Measurements from ENCODE around the gene PPP2R2C.

PPP2R2C gene

DNA sequence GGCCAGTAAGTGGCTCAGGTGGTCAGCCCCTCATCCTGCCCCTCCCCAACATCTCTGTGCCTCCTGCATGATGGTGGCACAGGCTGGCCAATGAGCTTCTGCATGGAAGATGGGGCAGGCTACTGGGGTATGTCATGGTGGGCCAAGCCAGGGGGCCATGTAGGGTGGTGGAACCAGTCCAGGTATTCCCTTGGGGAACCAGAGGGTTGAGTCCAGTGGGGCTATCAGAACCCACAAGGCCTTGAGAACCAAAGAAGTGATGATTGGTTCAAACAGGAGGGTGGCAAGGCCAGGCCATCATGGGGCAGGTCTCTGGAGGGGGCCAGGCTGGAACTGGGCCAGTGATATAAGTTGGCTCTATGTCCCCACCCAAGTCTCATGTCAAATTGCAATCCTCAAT, 18.8 kb upstream of the PPP2R2C start:
- DNase-seq (ENCODE audit: low read depth, low spot score): no peak
- TF ChIP-seq, protein P1, sequence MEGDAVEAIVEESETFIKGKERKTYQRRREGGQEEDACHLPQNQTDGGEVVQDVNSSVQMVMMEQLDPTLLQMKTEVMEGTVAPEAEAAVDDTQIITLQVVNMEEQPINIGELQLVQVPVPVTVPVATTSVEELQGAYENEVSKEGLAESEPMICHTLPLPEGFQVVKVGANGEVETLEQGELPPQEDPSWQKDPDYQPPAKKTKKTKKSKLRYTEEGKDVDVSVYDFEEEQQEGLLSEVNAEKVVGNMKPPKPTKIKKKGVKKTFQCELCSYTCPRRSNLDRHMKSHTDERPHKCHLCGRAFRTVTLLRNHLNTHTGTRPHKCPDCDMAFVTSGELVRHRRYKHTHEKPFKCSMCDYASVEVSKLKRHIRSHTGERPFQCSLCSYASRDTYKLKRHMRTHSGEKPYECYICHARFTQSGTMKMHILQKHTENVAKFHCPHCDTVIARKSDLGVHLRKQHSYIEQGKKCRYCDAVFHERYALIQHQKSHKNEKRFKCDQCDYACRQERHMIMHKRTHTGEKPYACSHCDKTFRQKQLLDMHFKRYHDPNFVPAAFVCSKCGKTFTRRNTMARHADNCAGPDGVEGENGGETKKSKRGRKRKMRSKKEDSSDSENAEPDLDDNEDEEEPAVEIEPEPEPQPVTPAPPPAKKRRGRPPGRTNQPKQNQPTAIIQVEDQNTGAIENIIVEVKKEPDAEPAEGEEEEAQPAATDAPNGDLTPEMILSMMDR (IDR thresholded peaks at IDR 0.05; ENCODE audit: low read depth, low read length): no peak
- in situ Hi-C loops (cut with HindIII; ENCODE audit: low sequenced_read_pairs): no loop called here
- H3K4me3 ChIP-seq (ENCODE audit: low read depth, low read length): no peak overlapping the region

DNA sequence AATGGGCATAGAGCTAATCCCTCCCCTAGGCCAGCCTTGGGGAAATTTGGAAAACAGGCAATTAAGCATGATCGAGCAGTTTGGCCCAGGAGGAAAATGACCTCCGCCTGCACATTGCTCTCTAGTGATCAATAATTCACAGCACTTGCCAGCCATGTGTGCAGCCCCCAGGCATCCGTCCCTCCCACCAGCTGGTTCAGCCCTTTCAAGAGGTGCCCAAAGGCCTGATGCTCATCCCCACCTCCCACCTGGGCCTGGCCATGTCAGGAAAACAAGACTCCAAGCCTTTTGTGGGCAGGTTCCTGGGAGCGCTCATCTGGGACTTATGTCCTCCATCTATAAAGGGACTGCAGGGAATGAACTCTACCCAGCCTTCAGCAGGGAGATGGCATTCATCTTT, 17.5 kb upstream of the PPP2R2C start:
- TF ChIP-seq, protein P1 (IDR thresholded peaks at IDR 0.05; ENCODE audit: low read depth, low read length): no peak
- no peak for DNase-seq (ENCODE audit: low read depth, low spot score)
- in situ Hi-C loops (cut with HindIII; ENCODE audit: low sequenced_read_pairs): no loop called here
- H3K4me3 ChIP-seq (ENCODE audit: low read depth, low read length): no peak overlapping the region

DNA sequence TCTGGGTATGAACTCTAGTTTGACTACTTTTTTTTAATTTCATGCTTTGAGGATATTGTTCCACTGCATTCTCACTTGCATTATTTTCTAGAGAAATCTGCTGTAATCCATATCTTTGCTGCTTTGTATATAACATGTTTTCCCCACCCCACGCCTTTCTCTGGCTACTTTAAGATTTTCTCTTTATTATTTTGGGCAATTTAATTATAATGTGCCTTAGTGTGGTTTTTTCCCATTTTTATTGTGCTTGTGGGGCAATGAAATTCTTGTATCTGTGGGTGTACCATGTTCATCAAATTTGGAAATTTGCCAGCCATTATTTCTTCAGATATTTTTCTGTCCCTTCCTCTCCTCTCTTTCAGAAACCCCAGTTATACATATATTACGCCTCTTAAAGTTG, 15.1 kb upstream of the PPP2R2C start:
- TF ChIP-seq, protein P1 (IDR thresholded peaks at IDR 0.05; ENCODE audit: low read depth, low read length): no peak
- no peak overlapping the region for H3K4me3 ChIP-seq (ENCODE audit: low read depth, low read length)
- in situ Hi-C loops (cut with HindIII; ENCODE audit: low sequenced_read_pairs): no loop called here
- no peak for DNase-seq (ENCODE audit: low read depth, low spot score)

DNA sequence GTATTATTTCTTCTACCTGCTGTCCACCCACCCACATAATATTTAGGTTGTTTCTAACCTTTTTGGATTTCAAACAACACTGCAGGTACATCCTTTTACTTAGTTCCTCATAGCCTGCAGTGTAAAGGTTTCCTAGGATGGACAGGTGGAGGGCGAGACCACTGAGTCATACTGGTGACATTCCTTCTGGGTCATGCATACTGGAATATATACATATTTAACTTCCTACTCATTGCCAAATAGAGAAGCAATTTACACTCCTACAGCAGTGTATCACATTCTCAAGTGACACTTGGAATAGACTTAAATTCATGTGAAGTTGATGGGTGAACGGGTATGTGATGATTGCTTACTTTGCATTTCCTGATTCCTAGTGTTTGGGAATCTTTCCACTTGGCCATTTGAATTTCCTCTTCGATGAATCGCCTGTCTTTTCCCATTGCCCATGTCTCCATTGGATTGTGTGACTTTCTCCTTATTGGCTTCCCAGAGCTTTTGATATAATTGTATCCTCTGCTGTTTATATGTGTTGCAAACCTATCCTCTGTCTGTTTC, 8.2 kb upstream of the PPP2R2C start:
- in situ Hi-C loops (cut with HindIII; ENCODE audit: low sequenced_read_pairs): no loop called here

DNA sequence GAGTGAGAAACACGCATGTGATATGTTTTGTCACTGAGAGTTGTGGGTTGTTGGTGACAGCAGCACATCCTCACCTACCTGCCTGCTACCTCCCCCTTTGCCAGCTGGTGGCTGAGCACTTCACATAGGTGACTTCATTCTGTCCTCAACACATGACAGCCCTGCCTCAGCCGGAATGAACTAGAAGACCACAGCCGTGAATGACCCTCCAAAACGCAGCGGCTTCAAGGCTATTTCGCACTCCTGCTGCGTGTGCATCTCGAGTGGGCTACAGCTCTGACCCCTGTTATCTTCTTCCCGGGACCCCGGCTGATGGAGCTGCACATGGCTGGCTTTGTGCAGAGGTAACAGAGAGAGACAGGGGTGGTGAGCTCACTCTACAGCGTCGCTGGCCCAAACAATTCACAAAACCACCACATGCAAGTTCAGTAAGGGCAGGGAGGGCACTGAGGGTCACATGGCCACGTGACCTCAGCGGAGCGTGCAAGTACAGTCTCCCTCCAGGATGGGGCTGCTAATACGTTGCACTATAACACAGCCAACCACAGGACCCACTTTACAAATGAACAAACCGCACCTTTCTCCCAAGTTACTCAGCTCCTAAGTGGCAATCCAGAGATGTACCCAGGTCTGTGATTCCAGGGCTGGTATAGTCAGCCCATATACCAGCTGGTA, 6.3 kb upstream of the PPP2R2C start:
- no peak for DNase-seq (ENCODE audit: low read depth, low spot score)
- no peak overlapping the region for H3K4me3 ChIP-seq (ENCODE audit: low read depth, low read length)
- in situ Hi-C loops (cut with HindIII; ENCODE audit: low sequenced_read_pairs): no loop called here
- TF ChIP-seq, protein P1 (IDR thresholded peaks at IDR 0.05; ENCODE audit: low read depth, low read length): no peak

More for the DNA sequence above, 8.2 kb upstream of the PPP2R2C start:
- DNase-seq (ENCODE audit: low read depth, low spot score): no peak
- TF ChIP-seq, protein P1 (IDR thresholded peaks at IDR 0.05; ENCODE audit: low read depth, low read length): no peak
- no peak overlapping the region for H3K4me3 ChIP-seq (ENCODE audit: low read depth, low read length)

DNA sequence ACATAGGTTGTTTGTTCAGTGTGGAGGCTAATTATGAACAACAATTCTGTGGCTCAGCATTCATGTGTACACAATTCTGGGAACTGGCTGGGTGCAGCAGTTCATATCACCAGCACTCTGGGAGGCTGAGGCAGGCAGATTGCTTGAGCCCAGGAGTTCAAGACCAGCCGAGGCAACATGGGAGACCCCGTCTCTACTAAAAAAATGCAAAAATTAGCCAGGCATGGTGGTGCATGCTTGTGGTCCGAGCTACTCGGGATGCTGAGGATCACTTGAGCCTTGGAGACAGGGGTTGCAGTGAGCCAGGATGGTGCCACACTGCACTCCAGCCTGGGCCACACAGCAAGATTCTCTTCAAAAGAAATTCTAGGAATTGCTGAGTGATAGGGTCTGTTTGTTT, 4.5 kb upstream of the PPP2R2C start:
- no peak overlapping the region for H3K4me3 ChIP-seq (ENCODE audit: low read depth, low read length)
- no peak for DNase-seq (ENCODE audit: low read depth, low spot score)
- TF ChIP-seq, protein P1 (IDR thresholded peaks at IDR 0.05; ENCODE audit: low read depth, low read length): no peak
- in situ Hi-C loops (cut with HindIII; ENCODE audit: low sequenced_read_pairs): no loop called here

Measured in astrocyte of the spinal cord (primary cell).